ENCODE results near the gene ARSI. TPM values are rescaled to one million over a fixed set of nuclear protein-coding genes. Genes with fewer than 3 reads are reported as not detected.
A peak's percentile ranks its signal among the peaks of the same experiment; 100 is the strongest.

ARSI gene
- total and polyA plus RNA-seq, 2 of the 13 experiments (the other 11 are each of a cell fraction or from before 2014, with no cell fraction given), result 4.2 to 33.9 TPM

GRCh38 chr5:150317048-150318003 lies 14.6 kb upstream of the ARSI start:
- CTCF ChIA-PET (ENCODE audit: low intra/inter-chr PET ratio, low total read pairs), result interaction anchor here (1.0 kb wide), 1 partner anchor 15 kb away, joined by 3 read pairs; the partner anchor contains the start of gene ARSI
- no peaks in the 10 kb centered on the region for H3K9me3 ChIP-seq (ENCODE audit: low read length)
- WGBS (ENCODE audit: low lambda C conversion rate), result 0% methylated on average over 8 of the region's 11 CpGs
- no peaks in the 10 kb centered on the region for H3K36me3 ChIP-seq (replicated peaks in 1 of 2; ENCODE audit: control insufficient read depth in 1 of 2, insufficient read depth in 2 of 2, low read length in 2 of 2)
- FAIRE-seq (peak; percentile 28), DNase-seq (ENCODE audit: low spot score) (peak; percentile 86), ATAC-seq (peak; percentile 95)
- no peak overlapping the region; a peak in 2 of 6 replicates for H3K4me3 ChIP-seq (replicated peaks in 1 of 3; ENCODE audit: insufficient read depth in 1 of 3, low read depth in 2 of 3, low read length in 3 of 3)
- H3K9ac ChIP-seq (ENCODE audit: insufficient read depth, low read depth, low read length), result peak overlapping the region; percentile 0; the same call in 1 of the 2 replicates
- TSS peak; percentile 85 for BruUV-seq (replicated peaks)
- intact Hi-C loops (cut with micrococcal nuclease; ENCODE audit: unreplicated experiment) (loop anchor here (1.0 to 2.0 kb wide), 2 partner anchors 10 to 15 kb away; partner anchors contain the start of gene ARSI), in situ Hi-C loops (cut with HindIII; ENCODE audit: extremely low pct_ligation_motif_present, low pct_unique_long_range_greater_than_20kb) (no loop called here)
- peak overlapping the region; percentile 61 for H3K4me2 ChIP-seq (ENCODE audit: low read depth, low read length)
- no peaks in the 10 kb centered on the region for H3K27me3 ChIP-seq (ENCODE audit: control insufficient read depth in 1 of 2, insufficient read depth in 2 of 2, low read length in 2 of 2)
- H2AFZ ChIP-seq (ENCODE audit: low read length), result no peak overlapping the region
- no peaks in the 10 kb centered on the region for H4K20me1 ChIP-seq (ENCODE audit: insufficient read depth, low read length)
- H3K79me2 ChIP-seq (ENCODE audit: insufficient read depth, low read length), result no peaks in the 10 kb centered on the region
- H3K4me1 ChIP-seq (ENCODE audit: insufficient read depth, low read length), result peaks cover 54% of the 10 kb centered on the region
- POLR2A ChIA-PET, result interaction anchor here (0.8 to 1.6 kb wide), 4 partner anchors 9 to 34 kb away, joined by 4 to 10 read pairs (median 6); partner anchors contain the start of gene ARSI
- peak overlapping the region; percentile 20 for H3K27ac ChIP-seq (ENCODE audit: extremely low read length, insufficient read depth, low read length)
- TF ChIP-seq THYN1 (CRISPR knock-in tag; IDR thresholded peaks at IDR 0.05; ENCODE audit: borderline replicate concordance, low read depth), result no peak
- TF ChIP-seq PRPF4 (IDR thresholded peaks at IDR 0.05; ENCODE audit: low read depth, low read length, poor library complexity, severe bottlenecking), result no peak
- no peak for TF ChIP-seq ZNF572 (CRISPR knock-in tag; IDR thresholded peaks at IDR 0.05)
- no peak for TF ChIP-seq ATRX (CRISPR knock-in tag; IDR thresholded peaks at IDR 0.05; ENCODE audit: borderline replicate concordance)
- TF ChIP-seq ZC3H13 (CRISPR knock-in tag; IDR thresholded peaks at IDR 0.05), result no peak
- TF ChIP-seq ZNF773 (CRISPR knock-in tag; IDR thresholded peaks at IDR 0.05; ENCODE audit: borderline replicate concordance), result no peak
- no peak for TF ChIP-seq TP53 (CRISPR knock-in tag; conservative IDR thresholded peaks at IDR 0.05)
- peak; percentile 86 to 89 for TF ChIP-seq NR2F1 (CRISPR knock-in tag; IDR thresholded peaks at IDR 0.05)
- TF ChIP-seq HIC2 (CRISPR knock-in tag; IDR thresholded peaks at IDR 0.05; ENCODE audit: low read depth), result peak; percentile 82; the same call in 1 of the 2 replicates
- TF ChIP-seq, protein P1, sequence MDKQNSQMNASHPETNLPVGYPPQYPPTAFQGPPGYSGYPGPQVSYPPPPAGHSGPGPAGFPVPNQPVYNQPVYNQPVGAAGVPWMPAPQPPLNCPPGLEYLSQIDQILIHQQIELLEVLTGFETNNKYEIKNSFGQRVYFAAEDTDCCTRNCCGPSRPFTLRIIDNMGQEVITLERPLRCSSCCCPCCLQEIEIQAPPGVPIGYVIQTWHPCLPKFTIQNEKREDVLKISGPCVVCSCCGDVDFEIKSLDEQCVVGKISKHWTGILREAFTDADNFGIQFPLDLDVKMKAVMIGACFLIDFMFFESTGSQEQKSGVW (CRISPR knock-in tag; IDR thresholded peaks at IDR 0.05; ENCODE audit: borderline replicate concordance), result no peak
- no peak for TF ChIP-seq ARHGAP35 (CRISPR knock-in tag; IDR thresholded peaks at IDR 0.05; ENCODE audit: borderline replicate concordance)
- no peak; the same call in 1 of the 2 replicates for TF ChIP-seq PHF8 (CRISPR knock-in tag; IDR thresholded peaks at IDR 0.05)
- 0 out of 2 replicates have a peak, but pooled peaks have one; percentile 36 for TF ChIP-seq ZNF891 (CRISPR knock-in tag; IDR thresholded peaks at IDR 0.05)
- peak; percentile 56; the same call in 1 of the 2 replicates for TF ChIP-seq FOXA3 (CRISPR knock-in tag; IDR thresholded peaks at IDR 0.05)
- TF ChIP-seq, protein P2, sequence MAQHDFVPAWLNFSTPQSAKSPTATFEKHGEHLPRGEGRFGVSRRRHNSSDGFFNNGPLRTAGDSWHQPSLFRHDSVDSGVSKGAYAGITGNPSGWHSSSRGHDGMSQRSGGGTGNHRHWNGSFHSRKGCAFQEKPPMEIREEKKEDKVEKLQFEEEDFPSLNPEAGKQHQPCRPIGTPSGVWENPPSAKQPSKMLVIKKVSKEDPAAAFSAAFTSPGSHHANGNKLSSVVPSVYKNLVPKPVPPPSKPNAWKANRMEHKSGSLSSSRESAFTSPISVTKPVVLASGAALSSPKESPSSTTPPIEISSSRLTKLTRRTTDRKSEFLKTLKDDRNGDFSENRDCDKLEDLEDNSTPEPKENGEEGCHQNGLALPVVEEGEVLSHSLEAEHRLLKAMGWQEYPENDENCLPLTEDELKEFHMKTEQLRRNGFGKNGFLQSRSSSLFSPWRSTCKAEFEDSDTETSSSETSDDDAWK (CRISPR knock-in tag; IDR thresholded peaks at IDR 0.05), result no peak
- TF ChIP-seq ISX (CRISPR knock-in tag; conservative IDR thresholded peaks at IDR 0.05), result no peak
